Panc1 (cell line): Measurements from ENCODE around the gene NELFE. TPM values are rescaled to one million over a fixed set of nuclear protein-coding genes. Genes with fewer than 3 reads are reported as not detected.
A peak's percentile ranks its signal among the peaks of the same experiment; 100 is the strongest.

Experiments used
- ATAC-seq: fragments of 200-7000 bp; cut with Tn5 transposase; 2 replicates; pipeline ENCODE4 v1.9.1; 2020; ENCODE audit warnings: mild to moderate bottlenecking, moderate library complexity
- BruUV-seq: library from RNA; stranded (reverse); fragments of 400-500 nt; replicated peaks from 2 replicates; lab custom pipeline; 2021; lab: Mats Ljungman, UMichigan
- CTCF ChIA-PET: fragments of 300-600 bp; sonication (Branson Sonifier 250); formaldehyde crosslinking; loops from one replicate; lab custom pipeline; 2022; ENCODE audit warnings: antibody characterized with exemption; lab: Charles Lee
- POLR2A ChIA-PET: fragments of 300-600 bp; sonication (Branson Sonifier 250); formaldehyde crosslinking; loops from one replicate; lab custom pipeline; 2022; ENCODE audit warnings: antibody characterized with exemption; lab: Charles Lee
- DNase-seq: peaks from one replicate; pipeline ENCODE4 v3.0.0-alpha.2; 2010; ENCODE audit warnings: low read depth, low spot score
- H3K27ac ChIP-seq: 2 replicates; pipeline ENCODE4 v1.5.1; 2011; ENCODE audit warnings: mild to moderate bottlenecking, low read length, inconsistent platforms
- H3K27me3 ChIP-seq: fragments of 200-500 bp; sonication (Bioruptor generic); 2 replicates; pipeline ENCODE4 v1.6.0; 2014; ENCODE audit warnings: low read length, inconsistent platforms; ENCODE audit not compliant: control insufficient read depth, insufficient read depth
- H3K36me3 ChIP-seq: fragments of 200-500 bp; sonication (Bioruptor generic); 2 replicates; pipeline ENCODE4 v1.5.1; 2014; ENCODE audit warnings: inconsistent platforms, mild to moderate bottlenecking, low read length, moderate library complexity; ENCODE audit not compliant: control insufficient read depth, insufficient read depth
- H3K4me1 ChIP-seq: 2 replicates; pipeline ENCODE4 v1.5.1; 2011; ENCODE audit warnings: inconsistent platforms, mild to moderate bottlenecking, low read length, moderate library complexity; ENCODE audit not compliant: control insufficient read depth, insufficient read depth
- H3K4me3 ChIP-seq, 2 experiments: 2 replicates each; pipeline ENCODE4 v1.5.1; 2011 to 2012; ENCODE audit warnings: low read depth in 2 of 2, low read length in 2 of 2, mild to moderate bottlenecking in 2 of 2, inconsistent platforms in 1 of 2, moderate library complexity in 1 of 2
- H3K9me3 ChIP-seq: fragments of 200-500 bp; sonication (Bioruptor generic); 2 replicates; pipeline ENCODE4 v1.5.1; 2014; ENCODE audit warnings: low read depth, mild to moderate bottlenecking, inconsistent platforms, low read length, moderate library complexity; ENCODE audit not compliant: control insufficient read depth, insufficient read depth
- POLR2AphosphoS5 ChIP-seq: IDR thresholded peaks from 2 replicates; pipeline ENCODE4 v1.6.1; 2012; ENCODE audit warnings: mild to moderate bottlenecking, low read depth, low read length, moderate library complexity
- REST ChIP-seq, 2 experiments: IDR thresholded peaks; 2 replicates each; pipeline ENCODE4 v1.6.1; 2011 to 2012; ENCODE audit warnings: low read depth in 2 of 2, control low read depth in 1 of 2, low read length in 1 of 2, mild to moderate bottlenecking in 1 of 2, moderate library complexity in 1 of 2; ENCODE audit not compliant: insufficient read depth in 1 of 2
- SIN3A ChIP-seq: IDR thresholded peaks from 2 replicates; pipeline ENCODE4 v1.6.1; 2012; ENCODE audit warnings: low read depth, mild to moderate bottlenecking, low read length, moderate library complexity, borderline replicate concordance; ENCODE audit not compliant: insufficient read depth
- TCF7L2 ChIP-seq: IDR thresholded peaks from 2 replicates; pipeline ENCODE4 v1.6.1; 2011; ENCODE audit warnings: mild to moderate bottlenecking, low read depth, low read length, inconsistent platforms
- in situ Hi-C: cut with HindIII; loops from 2 replicates; pipeline ENCODE4 v1.10.0; 2016; ENCODE audit warnings: low sequenced_read_pairs, low pct_unique_long_range_greater_than_20kb
- intact Hi-C: fragments of 100-400 bp; cut with micrococcal nuclease; formaldehyde crosslinking; loops from one replicate; pipeline ENCODE4 v1.10.0; 2022; ENCODE audit not compliant: unreplicated experiment
- total RNA-seq: library from RNA; stranded (reverse); gene quantifications from one replicate; pipeline ENCODE4 v1.2.1, GENCODE V29; 2021; ENCODE audit not compliant: unreplicated experiment
- TF ChIP-seq, protein P1 (sequence below): fragments of 450-650 bp; IDR thresholded peaks from 2 replicates; pipeline ENCODE4 v1.5.1; 2017; ENCODE audit warnings: mild to moderate bottlenecking

NELFE gene
- total RNA-seq, 1 experiment from 2014 or later: 94.9 TPM

- intact Hi-C loops: no loop called here
- ATAC-seq: peak; percentile 31
- DNase-seq: no peak
Observed at GRCh38 chr6:31958412-31958740, 395 bp downstream of the NELFE start.

GRCh38 chr6:31956796-31957195 lies 2.0 kb downstream of the NELFE start:
- TF ChIP-seq, protein P1, sequence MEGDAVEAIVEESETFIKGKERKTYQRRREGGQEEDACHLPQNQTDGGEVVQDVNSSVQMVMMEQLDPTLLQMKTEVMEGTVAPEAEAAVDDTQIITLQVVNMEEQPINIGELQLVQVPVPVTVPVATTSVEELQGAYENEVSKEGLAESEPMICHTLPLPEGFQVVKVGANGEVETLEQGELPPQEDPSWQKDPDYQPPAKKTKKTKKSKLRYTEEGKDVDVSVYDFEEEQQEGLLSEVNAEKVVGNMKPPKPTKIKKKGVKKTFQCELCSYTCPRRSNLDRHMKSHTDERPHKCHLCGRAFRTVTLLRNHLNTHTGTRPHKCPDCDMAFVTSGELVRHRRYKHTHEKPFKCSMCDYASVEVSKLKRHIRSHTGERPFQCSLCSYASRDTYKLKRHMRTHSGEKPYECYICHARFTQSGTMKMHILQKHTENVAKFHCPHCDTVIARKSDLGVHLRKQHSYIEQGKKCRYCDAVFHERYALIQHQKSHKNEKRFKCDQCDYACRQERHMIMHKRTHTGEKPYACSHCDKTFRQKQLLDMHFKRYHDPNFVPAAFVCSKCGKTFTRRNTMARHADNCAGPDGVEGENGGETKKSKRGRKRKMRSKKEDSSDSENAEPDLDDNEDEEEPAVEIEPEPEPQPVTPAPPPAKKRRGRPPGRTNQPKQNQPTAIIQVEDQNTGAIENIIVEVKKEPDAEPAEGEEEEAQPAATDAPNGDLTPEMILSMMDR: no peak
- no peak for TF ChIP-seq SIN3A
- TF ChIP-seq TCF7L2: no peak
- no peak for TF ChIP-seq POLR2AphosphoS5
- no peak for TF ChIP-seq REST (IDR thresholded peaks at IDR 0.05; ENCODE audit: insufficient read depth in 1 of 2, low read depth in 2 of 2, low read length in 1 of 2)
- DNase-seq (no peak), ATAC-seq (no peak)
- POLR2A ChIA-PET: no interaction called here
- CTCF ChIA-PET: no interaction called here
- Histone ChIP-seq H3K27me3 (no peaks in the 10 kb centered on the region), H3K9me3 (no peaks in the 10 kb centered on the region), H3K36me3 (peaks cover 24% of the 10 kb centered on the region), H3K4me1 (peaks cover 18% of the 10 kb centered on the region), H3K4me3 (no peak overlapping the region), H3K27ac (no peak overlapping the region)
- in situ Hi-C loops (no loop called here), intact Hi-C loops (no loop called here)
- no TSS peak for BruUV-seq

More at GRCh38 chr6:31958412-31958740, 395 bp downstream of the NELFE start:
- H3K27ac ChIP-seq: peak overlapping the region; percentile 96
- BruUV-seq: no TSS peak
- TF ChIP-seq SIN3A (no peak), REST (IDR thresholded peaks at IDR 0.05; ENCODE audit: insufficient read depth in 1 of 2, low read depth in 2 of 2, low read length in 1 of 2) (no peak), TCF7L2 (no peak)
- TF ChIP-seq, protein P1: no peak
- H3K27me3 ChIP-seq: no peaks in the 10 kb centered on the region
- no peaks in the 10 kb centered on the region for H3K9me3 ChIP-seq
- ChIA-PET CTCF (interaction anchor here (0.5 kb wide), 1 partner anchor 138 kb away, joined by 6 read pairs; no protein-coding TSS in a partner anchor), POLR2A (interaction anchor here (0.6 to 1.3 kb wide), 3 partner anchors 9 to 16 kb away, joined by 3 to 9 read pairs (median 4); partner anchors contain the start of gene DXO)
- H3K4me3 ChIP-seq: peak overlapping the region; percentile 74 to 100
- peaks cover 18% of the 10 kb centered on the region for H3K4me1 ChIP-seq
- in situ Hi-C loops: no loop called here
- H3K36me3 ChIP-seq: peaks cover 23% of the 10 kb centered on the region
